Peyer's patch (tissue), 4 donors: Measurements from ENCODE around the gene ARPP21. TPM values are rescaled to one million over a fixed set of nuclear protein-coding genes. Genes with fewer than 3 reads are reported as not detected.

Source experiments
- DNase-seq, 3 donors: peaks; one replicate each; pipeline ENCODE4 v3.0.0-alpha.2; 2017 to 2019
- H3K27ac ChIP-seq, 4 donors: fragments of 200-600 bp; sonication (generic); one replicate each; pipeline ENCODE4 v1.5.1; 2016 to 2019
- H3K27me3 ChIP-seq, 2 donors: fragments of 200-600 bp; sonication (generic); one replicate each; pipeline ENCODE4 v1.5.1; 2019
- H3K36me3 ChIP-seq, 3 donors: fragments of 200-600 bp; sonication (generic); one replicate each; pipeline ENCODE4 v1.5.1; 2016 to 2019
- H3K4me1 ChIP-seq, 4 donors: fragments of 200-600 bp; sonication (generic); one replicate each; pipeline ENCODE4 v1.5.1; 2016 to 2019
- H3K4me3 ChIP-seq, 4 donors: fragments of 200-600 bp; sonication (generic); 1 replicate in 3 of 4; 2 replicates in 1 of 4; pipeline ENCODE4 v1.5.1; 2016 to 2019; ENCODE audit warnings: mild to moderate bottlenecking in 1 of 4
- H3K9me3 ChIP-seq, 4 donors: fragments of 200-600 bp; sonication (generic); one replicate each; pipeline ENCODE4 v1.5.1; 2016 to 2019; ENCODE audit warnings: mild to moderate bottlenecking in 1 of 4
- POLR2A ChIP-seq, 2 donors: fragments of 450-650 bp; IDR thresholded peaks; one replicate each; pipeline ENCODE4 v1.5.1; 2017; ENCODE audit warnings: antibody characterized with exemption in 2 of 2, mild to moderate bottlenecking in 2 of 2, moderate library complexity in 2 of 2
- total RNA-seq, 4 donors: library from RNA; depleted of rRNA; stranded (reverse); fragments of >200 nt; gene quantifications; one replicate each; pipeline ENCODE4 v1.1.0, GENCODE V29; 2016
- TF ChIP-seq, protein P1 (sequence below), 6 experiments: fragments of 450-650 bp in 4 of 6; fragments of 200-600 bp in 2 of 6; sonication (generic) in 1 of 6; IDR thresholded peaks; one replicate each; pipeline ENCODE4 v1.5.1; 2017 to 2019; ENCODE audit warnings: antibody characterized with exemption in 6 of 6, mild to moderate bottlenecking in 3 of 6, moderate library complexity in 1 of 6

The ARPP21 gene
- total RNA-seq, result under 1 TPM in 1 of 4 donors, not detected in 3; 0.27 TPM

DNA sequence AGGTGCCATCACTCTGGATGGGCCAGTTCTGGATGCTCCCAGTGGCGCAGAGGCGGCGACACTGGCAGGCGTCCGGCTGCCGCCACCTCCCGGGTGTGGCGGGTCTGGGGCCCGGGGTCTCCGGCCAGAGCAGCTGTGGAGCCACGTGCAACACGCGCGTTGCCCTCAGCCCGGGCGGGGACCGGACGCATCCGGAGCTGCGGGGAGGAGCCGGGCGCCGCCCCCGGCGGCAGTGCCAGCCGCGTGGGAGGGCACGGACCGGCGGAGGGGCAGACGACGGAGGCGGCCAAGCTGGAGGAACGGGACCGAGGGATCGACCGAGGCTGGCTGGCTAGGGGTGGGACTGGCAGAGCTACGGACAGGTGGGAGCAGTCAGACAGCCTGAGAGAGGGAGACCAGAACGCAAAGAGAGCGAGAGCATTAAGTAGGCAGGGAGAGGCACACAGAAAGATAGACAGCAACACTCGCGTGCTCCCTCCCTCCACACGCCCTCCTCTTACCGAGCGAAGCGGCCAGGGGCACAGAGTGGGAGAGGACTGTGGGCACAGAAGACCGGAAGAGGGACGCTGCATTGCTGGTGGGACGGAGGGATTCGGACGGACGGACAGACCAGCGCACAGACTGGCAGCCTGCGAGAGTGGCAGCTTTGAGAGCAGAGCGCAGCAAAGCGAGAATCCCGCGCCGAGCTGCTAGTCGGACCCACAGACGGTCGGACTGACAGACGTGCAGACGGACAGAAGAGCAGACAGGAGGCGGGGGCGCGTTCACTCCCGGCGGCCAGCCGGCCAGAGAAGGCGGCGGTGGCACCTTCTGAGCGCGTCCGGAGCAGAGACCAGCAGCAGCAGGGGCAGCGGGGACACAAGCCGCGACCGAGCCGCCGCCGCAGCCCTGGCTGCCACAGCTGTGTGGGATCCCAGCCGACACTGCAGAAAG lies at the start of gene ARPP21:
Gene ARPP21, plus strand, starts transcription at position 272 of the 933 bp plus-strand sequence. CDS start 42,227 bp downstream, outside the sequence.
- Histone ChIP-seq H3K9me3 (no peaks in the 10 kb centered on the region), H3K27ac (no peak within 1 kb of the TSS), H3K4me3 (peak within 1 kb of the TSS in 3 of 4 donors; percentile 7 to 29 (median 28)), H3K27me3 (peaks cover 0 to 7% of the 10 kb centered on the region in 2 donors), H3K36me3 (no peaks in the 10 kb centered on the region), H3K4me1 (peaks cover 0 to 12% (median 0%) of the 10 kb centered on the region in 4 donors)
- peak in 1 of 3 donors; percentile 48 for DNase-seq
- no peak for TF ChIP-seq POLR2A (IDR thresholded peaks at IDR 0.05)
- TF ChIP-seq, protein P1, sequence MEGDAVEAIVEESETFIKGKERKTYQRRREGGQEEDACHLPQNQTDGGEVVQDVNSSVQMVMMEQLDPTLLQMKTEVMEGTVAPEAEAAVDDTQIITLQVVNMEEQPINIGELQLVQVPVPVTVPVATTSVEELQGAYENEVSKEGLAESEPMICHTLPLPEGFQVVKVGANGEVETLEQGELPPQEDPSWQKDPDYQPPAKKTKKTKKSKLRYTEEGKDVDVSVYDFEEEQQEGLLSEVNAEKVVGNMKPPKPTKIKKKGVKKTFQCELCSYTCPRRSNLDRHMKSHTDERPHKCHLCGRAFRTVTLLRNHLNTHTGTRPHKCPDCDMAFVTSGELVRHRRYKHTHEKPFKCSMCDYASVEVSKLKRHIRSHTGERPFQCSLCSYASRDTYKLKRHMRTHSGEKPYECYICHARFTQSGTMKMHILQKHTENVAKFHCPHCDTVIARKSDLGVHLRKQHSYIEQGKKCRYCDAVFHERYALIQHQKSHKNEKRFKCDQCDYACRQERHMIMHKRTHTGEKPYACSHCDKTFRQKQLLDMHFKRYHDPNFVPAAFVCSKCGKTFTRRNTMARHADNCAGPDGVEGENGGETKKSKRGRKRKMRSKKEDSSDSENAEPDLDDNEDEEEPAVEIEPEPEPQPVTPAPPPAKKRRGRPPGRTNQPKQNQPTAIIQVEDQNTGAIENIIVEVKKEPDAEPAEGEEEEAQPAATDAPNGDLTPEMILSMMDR (IDR thresholded peaks at IDR 0.05), result no peak

DNA sequence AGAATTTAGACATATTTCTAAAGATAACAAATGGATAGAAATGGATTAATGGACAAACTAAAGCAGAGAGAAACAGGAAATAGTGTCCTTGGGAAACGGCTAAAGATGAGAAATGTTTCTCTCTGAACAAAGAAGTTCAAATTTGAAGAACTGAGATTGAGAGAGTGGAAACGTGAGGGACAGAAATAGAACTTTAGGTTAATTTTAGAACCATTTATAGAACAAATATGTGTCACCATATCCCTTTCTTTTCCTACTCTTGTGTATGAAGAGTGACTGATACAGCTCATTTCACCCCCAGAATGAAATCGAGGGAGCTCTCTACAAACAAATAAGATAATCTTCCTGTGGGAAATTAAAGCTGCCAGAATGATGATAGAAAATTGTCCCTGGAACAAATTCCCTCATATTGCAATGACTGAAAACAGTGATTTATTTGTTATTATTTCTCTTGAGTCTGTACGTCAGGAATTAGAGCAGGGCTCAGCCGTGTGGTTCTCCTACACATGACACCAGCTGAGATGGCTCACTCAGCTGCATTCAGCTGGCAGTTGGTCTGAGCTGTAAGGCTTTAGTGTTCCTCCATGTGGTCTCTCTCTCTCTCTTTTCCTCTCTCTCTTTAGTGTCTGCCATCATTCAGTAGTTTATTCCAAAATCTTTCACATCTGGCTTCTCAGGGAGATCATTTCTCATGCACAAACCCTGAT lies 46.6 kb upstream of the ARPP21 start:
- Histone ChIP-seq H3K4me3 (no peak overlapping the region), H3K27me3 (no peaks in the 10 kb centered on the region), H3K9me3 (no peaks in the 10 kb centered on the region), H3K4me1 (no peaks in the 10 kb centered on the region), H3K27ac (no peak overlapping the region), H3K36me3 (no peaks in the 10 kb centered on the region)
- TF ChIP-seq POLR2A (IDR thresholded peaks at IDR 0.05), result no peak
- TF ChIP-seq, protein P1 (IDR thresholded peaks at IDR 0.05), result no peak
- no peak for DNase-seq

DNA sequence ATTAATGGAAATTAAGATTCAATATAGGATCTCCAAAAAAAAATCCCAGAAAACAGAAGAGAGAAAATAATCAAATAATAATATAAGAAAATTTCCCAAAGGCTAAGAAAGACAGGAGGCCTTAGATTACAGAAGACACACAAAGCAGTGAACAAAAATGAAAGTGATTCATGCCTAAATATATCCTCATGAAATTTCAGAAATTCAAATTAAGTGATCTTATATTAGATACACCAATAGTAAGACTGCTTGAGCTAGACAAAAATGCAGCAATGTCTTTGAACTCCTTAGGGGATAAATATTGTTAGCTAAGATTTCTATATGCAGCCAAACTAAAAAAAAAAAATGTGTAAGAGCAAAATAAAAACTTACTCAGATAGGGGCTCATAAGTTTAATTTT lies 44.6 kb upstream of the ARPP21 start:
- H3K4me1 ChIP-seq, result no peaks in the 10 kb centered on the region
- no peak overlapping the region for H3K4me3 ChIP-seq
- TF ChIP-seq, protein P1 (IDR thresholded peaks at IDR 0.05), result no peak
- TF ChIP-seq POLR2A (IDR thresholded peaks at IDR 0.05), result no peak
- H3K27ac ChIP-seq, result no peak overlapping the region
- no peaks in the 10 kb centered on the region for H3K27me3 ChIP-seq
- H3K36me3 ChIP-seq, result no peaks in the 10 kb centered on the region
- no peak for DNase-seq
- H3K9me3 ChIP-seq, result no peaks in the 10 kb centered on the region

GRCh38 chr3:35596335-35596995 lies 42.9 kb upstream of the ARPP21 start:
- no peak for DNase-seq

DNA sequence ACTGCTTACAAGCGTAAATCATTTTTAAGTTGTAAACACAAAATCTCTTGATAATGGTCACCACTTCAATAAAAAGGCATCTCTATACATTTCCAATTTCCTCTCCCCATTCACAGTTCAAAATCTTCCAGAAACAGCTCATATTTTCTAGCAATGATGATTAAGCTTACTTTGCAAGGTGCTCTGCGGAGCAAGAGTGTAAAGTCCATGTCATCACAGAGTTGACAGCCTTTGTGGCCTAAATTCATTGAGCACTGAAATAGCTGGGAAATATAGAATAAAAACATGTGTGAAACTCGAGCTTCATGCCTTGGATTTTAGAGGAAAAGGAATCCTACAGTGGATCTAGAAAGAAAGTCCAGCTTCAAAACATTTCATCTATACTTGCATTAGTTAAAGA lies 41.8 kb upstream of the ARPP21 start:
- Histone ChIP-seq H3K4me3 (no peak overlapping the region), H3K27ac (no peak overlapping the region), H3K9me3 (no peaks in the 10 kb centered on the region), H3K27me3 (no peaks in the 10 kb centered on the region), H3K4me1 (no peaks in the 10 kb centered on the region), H3K36me3 (no peaks in the 10 kb centered on the region)
- no peak for DNase-seq
- TF ChIP-seq POLR2A (IDR thresholded peaks at IDR 0.05), result no peak
- TF ChIP-seq, protein P1 (IDR thresholded peaks at IDR 0.05), result no peak

More at GRCh38 chr3:35596335-35596995, 42.9 kb upstream of the ARPP21 start:
- Histone ChIP-seq H3K27ac (no peak overlapping the region), H3K9me3 (no peaks in the 10 kb centered on the region), H3K4me3 (no peak overlapping the region), H3K36me3 (no peaks in the 10 kb centered on the region), H3K4me1 (no peaks in the 10 kb centered on the region), H3K27me3 (no peaks in the 10 kb centered on the region)
- TF ChIP-seq, protein P1 (IDR thresholded peaks at IDR 0.05), result no peak
